ENCODE results near the gene LRG1. TPM values are rescaled to one million over a fixed set of nuclear protein-coding genes. Genes with fewer than 3 reads are reported as not detected.

LRG1 gene
- total and polyA plus RNA-seq, 10 of the 15 experiments (the other 5 are each of a cell fraction or from before 2014, with no cell fraction given) = 0.29 to 4.7 (median 0.58) TPM

- SMC1A ChIA-PET (ENCODE audit: uncharacterized antibody, unreplicated experiment) = no interaction called here
Observed at GRCh38 chr19:4505570-4506448, 34.0 kb downstream of the LRG1 start.

More at GRCh38 chr19:4505570-4506448, 34.0 kb downstream of the LRG1 start:
- Histone ChIP-seq H3K9ac (ENCODE audit: control insufficient read depth, insufficient read depth, low read length) (no peak overlapping the region), H3K36me3 (ENCODE audit: control insufficient read depth in 2 of 2, insufficient read depth in 2 of 2, low read length in 1 of 2) (no peaks in the 10 kb centered on the region; a peak in 1 of 4 replicates), H3K27me3 (replicated peaks in 1 of 2; ENCODE audit: control insufficient read depth in 2 of 2, insufficient read depth in 2 of 2, low read length in 1 of 2) (no peaks in the 10 kb centered on the region), H2AFZ (ENCODE audit: control insufficient read depth, low read depth, low read length) (no peak overlapping the region), H3K79me2 (ENCODE audit: control insufficient read depth, insufficient read depth, low read length) (no peaks in the 10 kb centered on the region), H3K4me1 (ENCODE audit: control insufficient read depth, insufficient read depth, low read length) (no peaks in the 10 kb centered on the region), H3K9me3 (replicated peaks; ENCODE audit: control insufficient read depth, insufficient read depth, low read length) (no peaks in the 10 kb centered on the region), H4K20me1 (ENCODE audit: control insufficient read depth, insufficient read depth) (no peaks in the 10 kb centered on the region), H3K4me2 (ENCODE audit: control insufficient read depth, insufficient read depth) (no peak overlapping the region), H3K4me3 (no peak overlapping the region), H3K27ac (ENCODE audit: control insufficient read depth, insufficient read depth) (no peak overlapping the region)
- no peak for TF ChIP-seq RFX5 (IDR thresholded peaks at IDR 0.05; ENCODE audit: low read depth, low read length)
- TF ChIP-seq JUND (IDR thresholded peaks at IDR 0.05; ENCODE audit: low read depth, low read length) = no peak
- no peak for TF ChIP-seq RELA (IDR thresholded peaks at IDR 0.05; ENCODE audit: borderline replicate concordance, partially characterized antibody)
- no peak for TF ChIP-seq JUNB (IDR thresholded peaks at IDR 0.05)
- TF ChIP-seq HDAC6 (IDR thresholded peaks at IDR 0.05; ENCODE audit: unreplicated experiment) = no peak
- no peak for TF ChIP-seq TCF12 (IDR thresholded peaks at IDR 0.05; ENCODE audit: low read depth, low read length)
- no peak for TF ChIP-seq TARDBP (IDR thresholded peaks at IDR 0.05; ENCODE audit: borderline replicate concordance)
- TF ChIP-seq IKZF2 (IDR thresholded peaks at IDR 0.05) = no peak
- no peak for TF ChIP-seq RELB (IDR thresholded peaks at IDR 0.05; ENCODE audit: low read depth)
- TF ChIP-seq E2F4 (IDR thresholded peaks at IDR 0.05; ENCODE audit: low read depth, low read length) = no peak
- no peak for TF ChIP-seq MXI1 (IDR thresholded peaks at IDR 0.05; ENCODE audit: low read depth, low read length)
- TF ChIP-seq SMARCA5 (IDR thresholded peaks at IDR 0.05) = no peak
- no peak for TF ChIP-seq MEF2A (IDR thresholded peaks at IDR 0.05; ENCODE audit: insufficient read depth, low read depth, low read length)
- no peak for TF ChIP-seq ATF3 (IDR thresholded peaks at IDR 0.05; ENCODE audit: borderline replicate concordance, extremely low read depth, low read depth, low read length)
- no peak for TF ChIP-seq RCOR1 (conservative IDR thresholded peaks at IDR 0.05; ENCODE audit: low read depth, low read length)
- no peak for TF ChIP-seq SUPT20H (IDR thresholded peaks at IDR 0.05; ENCODE audit: borderline replicate concordance, control insufficient read depth, low read depth, low read length)
- TF ChIP-seq HSF1 (IDR thresholded peaks at IDR 0.05; ENCODE audit: low read depth, low read length) = no peak
- POLR2A ChIA-PET = no interaction called here
- ATAC-seq (no peak), FAIRE-seq (no peak), DNase-seq (ENCODE audit: low read depth, low spot score) (no peak)
- RAD21 ChIA-PET (ENCODE audit: unreplicated experiment) = no interaction called here
- no TSS peak for BruUV-seq (replicated peaks)
- 97% methylated on average over 28 of the region's 34 CpGs for WGBS (ENCODE audit: insufficient coverage, insufficient replicate concordance, low lambda C conversion rate, missing lambda C conversion rate)
- in situ Hi-C loops (cut with MboI) (no loop called here), intact Hi-C loops (cut with micrococcal nuclease; ENCODE audit: unreplicated experiment) (no loop called here)
- CTCF ChIA-PET = no interaction called here
